Measurements from ENCODE around the gene AQP9. TPM values are rescaled to one million over a fixed set of nuclear protein-coding genes. Genes with fewer than 3 reads are reported as not detected.

The AQP9 gene
- total RNA-seq, 2 donors from 2014 or later, result 0.17 to 0.18 TPM

- Histone ChIP-seq H3K36me3 (no peaks in the 10 kb centered on the region), H3K9me3 (no peaks in the 10 kb centered on the region), H3K4me1 (replicated peaks) (no peaks in the 10 kb centered on the region), H3K4me3 (no peak overlapping the region), H3K27me3 (replicated peaks; ENCODE audit: insufficient read depth) (no peaks in the 10 kb centered on the region), H3K27ac (no peak overlapping the region)
- intact Hi-C loops (cut with DNase I), result no loop called here
- WGBS, result 92% methylated on average over 1 of the region's 1 CpG
- no peak for TF ChIP-seq POLR2AphosphoS5 (IDR thresholded peaks at IDR 0.05)
- no peak for TF ChIP-seq CTCF (IDR thresholded peaks at IDR 0.05)
- no peak for TF ChIP-seq POLR2A (IDR thresholded peaks at IDR 0.05)
- DNase-seq (ENCODE audit: low spot score), result no peak
These were observed 40.5 kb downstream of the AQP9 start for GRCh38 chr15:58178668-58179067.

GRCh38 chr15:58179206-58179605 is 41.0 kb downstream of the AQP9 start:
- WGBS, result 95% methylated on average over 7 of the region's 7 CpGs
- intact Hi-C loops (cut with DNase I), result no loop called here
- TF ChIP-seq CTCF (IDR thresholded peaks at IDR 0.05) (no peak), POLR2A (IDR thresholded peaks at IDR 0.05) (no peak)
- no peak for DNase-seq (ENCODE audit: low spot score)
- H3K4me1 ChIP-seq (replicated peaks), result no peaks in the 10 kb centered on the region
- no peak overlapping the region for H3K4me3 ChIP-seq
- no peaks in the 10 kb centered on the region for H3K36me3 ChIP-seq
- H3K27ac ChIP-seq, result no peak overlapping the region
- no peaks in the 10 kb centered on the region for H3K27me3 ChIP-seq (replicated peaks; ENCODE audit: insufficient read depth)
- H3K9me3 ChIP-seq, result no peaks in the 10 kb centered on the region

GRCh38 chr15:58179741-58180381 is 41.7 kb downstream of the AQP9 start:
- H3K27ac ChIP-seq, result no peak overlapping the region
- TF ChIP-seq POLR2A (IDR thresholded peaks at IDR 0.05) (no peak), POLR2AphosphoS5 (IDR thresholded peaks at IDR 0.05) (no peak), CTCF (IDR thresholded peaks at IDR 0.05) (no peak)
- H3K4me1 ChIP-seq (replicated peaks), result no peaks in the 10 kb centered on the region
- H3K9me3 ChIP-seq, result no peaks in the 10 kb centered on the region
- no peaks in the 10 kb centered on the region for H3K36me3 ChIP-seq
- no peak for DNase-seq (ENCODE audit: low spot score)
- H3K4me3 ChIP-seq, result no peak overlapping the region
- H3K27me3 ChIP-seq (replicated peaks; ENCODE audit: insufficient read depth), result no peaks in the 10 kb centered on the region
- WGBS, result 82% methylated on average over 8 of the region's 8 CpGs
- intact Hi-C loops (cut with DNase I), result loop anchor here (2.0 to 10.0 kb wide), 2 partner anchors 65 to 315 kb away; no protein-coding TSS in a partner anchor

- H3K4me1 ChIP-seq (replicated peaks), result no peaks in the 10 kb centered on the region
- WGBS, result 18% methylated on average over 9 of the region's 9 CpGs
- H3K9me3 ChIP-seq, result no peaks in the 10 kb centered on the region
- intact Hi-C loops (cut with DNase I), result loop anchor here (10.0 kb wide), 1 partner anchor 318 kb away; no protein-coding TSS in a partner anchor
- no peak overlapping the region for H3K27ac ChIP-seq
- H3K36me3 ChIP-seq, result no peaks in the 10 kb centered on the region
- H3K27me3 ChIP-seq (replicated peaks; ENCODE audit: insufficient read depth), result no peaks in the 10 kb centered on the region
- TF ChIP-seq POLR2AphosphoS5 (IDR thresholded peaks at IDR 0.05) (no peak), CTCF (IDR thresholded peaks at IDR 0.05) (peak in 3 of 4 experiments; percentile 55 to 77 (median 70)), POLR2A (IDR thresholded peaks at IDR 0.05) (no peak)
- H3K4me3 ChIP-seq, result no peak overlapping the region
- no peak for DNase-seq (ENCODE audit: low spot score)
These were observed 44.4 kb downstream of the AQP9 start for GRCh38 chr15:58182460-58183163.
